Stomach (tissue), 9 donors: ENCODE data around the gene IL17RC. TPM values are rescaled to one million over a fixed set of nuclear protein-coding genes. Genes with fewer than 3 reads are reported as not detected.

Experiments used
- DNase-seq, 2 donors: peaks; one replicate each; pipeline versions ENCODE4 v3.0.0 to v3.0.0-alpha.2; 2013 to 2019
- H3K27ac ChIP-seq, 5 donors: fragments of 200-600 bp in 4 of 5; sonication (generic) in 4 of 5; one replicate each; pipeline ENCODE4 v1.5.1; 2013 to 2019; ENCODE audit warnings: mild to moderate bottlenecking in 1 of 5, moderate library complexity in 1 of 5
- H3K27me3 ChIP-seq, 3 donors: fragments of 200-600 bp; sonication (generic); one replicate each; pipeline ENCODE4 v1.5.1; 2017 to 2019; ENCODE audit warnings: mixed run types in 1 of 3
- H3K36me3 ChIP-seq, 4 donors: fragments of 200-600 bp; sonication (generic); 1 replicate in 3 of 4; 2 replicates in 1 of 4; pipeline ENCODE4 v1.5.1; 2016 to 2019
- H3K4me1 ChIP-seq, 4 donors: fragments of 200-600 bp; sonication (generic); one replicate each; pipeline ENCODE4 v1.5.1; 2016 to 2019
- H3K4me3 ChIP-seq, 4 donors: fragments of 200-600 bp; sonication (generic) in 3 of 4; one replicate each; pipeline ENCODE4 v1.5.1; 2016 to 2019; ENCODE audit warnings: mild to moderate bottlenecking in 1 of 4
- H3K9me3 ChIP-seq, 4 donors: fragments of 200-600 bp; sonication (generic); one replicate each; pipeline ENCODE4 v1.5.1; 2016 to 2019
- CTCF ChIP-seq, 7 experiments: fragments of 450-650 bp in 4 of 7; fragments of 200-600 bp in 3 of 7; sonication (generic) in 3 of 7; IDR thresholded peaks; one replicate each; pipeline ENCODE4 v1.5.1; 2016 to 2019; ENCODE audit warnings: antibody characterized with exemption in 7 of 7, control low read depth in 2 of 7, mild to moderate bottlenecking in 1 of 7
- EP300 ChIP-seq: sonication (generic); formaldehyde crosslinking; IDR thresholded peaks from one replicate; pipeline ENCODE4 v1.6.1; 2017; ENCODE audit warnings: antibody characterized with exemption
- POLR2A ChIP-seq, 4 donors: fragments of 450-650 bp; IDR thresholded peaks; one replicate each; pipeline ENCODE4 v1.6.1; 2016; ENCODE audit warnings: antibody characterized with exemption in 4 of 4, control low read depth in 2 of 4, mild to moderate bottlenecking in 1 of 4, moderate library complexity in 1 of 4
- POLR2AphosphoS5 ChIP-seq, 3 donors: sonication (generic); formaldehyde crosslinking; IDR thresholded peaks; one replicate each; pipeline ENCODE4 v1.6.1; 2016; ENCODE audit warnings: antibody characterized with exemption in 3 of 3
- WGBS, 5 donors: extraction: QIAGEN DNeasy Blood & Tissue Kit in 3 of 5; methylation state at CpG; one replicate each; pipeline versions ENCODE4 v1.1.5 to v1.1.7; 2013 to 2018; 5-methylcytosine and 5-hydroxymethylcytosine counted together
- intact Hi-C: fragments of 100-400 bp; cut with DNase I; formaldehyde crosslinking; loops from one replicate; pipeline ENCODE4 v1.15.1; 2023; ENCODE audit warnings: low total_unique reads
- polyA plus RNA-seq, 3 donors: library from polyadenylated mRNA; stranded (reverse); fragments of 200-250 nt; gene quantifications; one replicate each; pipeline ENCODE4 v1.2.3, GENCODE V29; 2013
- total RNA-seq, 5 donors: library from RNA; depleted of rRNA; stranded (reverse); fragments of >200 nt; gene quantifications; one replicate each; pipeline versions ENCODE4 v1.1.0 to v1.2.3, GENCODE V29; 2014 to 2016
- donor health status: healthy with polysubstance abuse.
- donor health status: Bipolar disorder and iron deficiency.
- donor health status: healthy.

Gene IL17RC
- total and polyA plus RNA-seq, 8 donors: 20.1 to 284 (median 33.1) TPM

GRCh38 chr3:9916346-9916733 lies 558 bp upstream of the IL17RC start:
- 46 to 67% (median 54%) methylated on average over 6 to 7 of the region's 7 CpGs for WGBS, 5 donors

DNA sequence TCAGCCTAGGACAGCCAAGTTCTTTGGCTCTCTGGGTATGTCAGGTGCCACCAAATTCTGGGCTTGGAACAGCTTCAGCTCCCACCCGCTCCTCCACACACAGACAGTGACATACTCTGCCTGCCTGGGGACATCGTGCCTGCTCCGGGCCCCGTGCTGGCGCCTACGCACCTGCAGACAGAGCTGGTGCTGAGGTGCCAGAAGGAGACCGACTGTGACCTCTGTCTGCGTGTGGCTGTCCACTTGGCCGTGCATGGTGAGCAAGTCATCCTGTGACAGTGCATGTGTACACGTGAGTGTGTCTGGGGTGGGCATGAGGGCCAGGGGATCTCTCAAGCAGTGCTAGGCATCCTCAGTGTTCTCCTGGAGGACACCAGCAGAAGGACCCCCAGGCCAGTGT lies 922 bp downstream of the IL17RC start:
- Histone ChIP-seq H3K4me3 (peak overlapping the region; percentile 58 to 68 (median 63)), H3K36me3 (peaks cover 0 to 20% (median 14%) of the 10 kb centered on the region in 4 donors), H3K27ac (peak overlapping the region in 4 of 5 donors; percentile 90 to 94 (median 91)), H3K4me1 (peaks cover 44 to 59% (median 55%) of the 10 kb centered on the region in 4 donors), H3K9me3 (no peaks in the 10 kb centered on the region), H3K27me3 (no peaks in the 10 kb centered on the region)
- intact Hi-C loops: loop anchor here (10.0 kb wide), 1 partner anchor 73 kb away; the partner anchor contains the start of gene RPUSD3
- DNase-seq: no peak
- TF ChIP-seq CTCF (IDR thresholded peaks at IDR 0.05): no peak
- 38 to 79% (median 61%) methylated on average over 3 to 10 of the region's 10 CpGs for WGBS, 5 donors

More at GRCh38 chr3:9916346-9916733, 558 bp upstream of the IL17RC start:
- Histone ChIP-seq H3K27me3 (no peaks in the 10 kb centered on the region), H3K27ac (peak overlapping the region; percentile 28 to 94 (median 90)), H3K36me3 (peaks cover 0 to 23% (median 20%) of the 10 kb centered on the region in 4 donors), H3K4me1 (peaks cover 44 to 74% (median 64%) of the 10 kb centered on the region in 4 donors), H3K4me3 (peak overlapping the region; percentile 58 to 68 (median 63)), H3K9me3 (no peaks in the 10 kb centered on the region)
- TF ChIP-seq CTCF (IDR thresholded peaks at IDR 0.05) (no peak), EP300 (no peak), POLR2AphosphoS5 (IDR thresholded peaks at IDR 0.05) (peak in 1 of 3 donors; percentile 15), POLR2A (IDR thresholded peaks at IDR 0.05) (no peak)
- DNase-seq: peak in 1 of 2 donors; percentile 39
- intact Hi-C loops: loop anchor here (10.0 kb wide), 1 partner anchor 72 kb away; the partner anchor contains the start of gene RPUSD3

DNA sequence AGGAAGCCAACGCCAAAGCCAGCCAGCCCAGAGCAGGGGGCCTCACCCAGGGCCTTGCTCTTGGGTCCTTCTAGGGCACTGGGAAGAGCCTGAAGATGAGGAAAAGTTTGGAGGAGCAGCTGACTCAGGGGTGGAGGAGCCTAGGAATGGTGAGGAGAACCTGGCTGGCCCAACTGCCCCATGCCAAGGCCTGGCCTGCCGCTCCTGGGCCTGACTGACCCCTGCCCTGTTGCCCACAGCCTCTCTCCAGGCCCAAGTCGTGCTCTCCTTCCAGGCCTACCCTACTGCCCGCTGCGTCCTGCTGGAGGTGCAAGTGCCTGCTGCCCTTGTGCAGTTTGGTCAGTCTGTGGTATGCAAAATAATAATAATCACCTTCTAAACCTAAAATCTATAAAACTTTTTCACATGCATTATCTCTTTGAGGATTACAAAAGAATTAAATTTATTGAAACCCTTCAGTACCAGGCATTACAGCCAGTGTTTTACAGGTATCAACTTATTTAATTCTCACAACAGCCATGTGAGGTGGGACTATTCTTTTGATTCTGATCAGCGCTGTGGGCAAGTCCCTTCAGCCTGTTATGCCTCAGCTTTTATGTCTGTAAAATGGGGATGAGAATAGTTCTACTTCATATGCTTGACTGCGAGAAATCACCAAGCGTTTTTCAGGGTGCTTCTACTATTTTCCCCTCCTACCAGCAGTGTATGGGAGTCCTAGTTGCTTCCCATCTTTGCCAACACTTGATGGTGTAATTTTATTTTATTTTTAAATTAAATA lies 1.6 kb downstream of the IL17RC start:
- TF ChIP-seq POLR2A (IDR thresholded peaks at IDR 0.05): no peak
- TF ChIP-seq CTCF (IDR thresholded peaks at IDR 0.05): no peak
- no peak for TF ChIP-seq POLR2AphosphoS5 (IDR thresholded peaks at IDR 0.05)
- no peak for TF ChIP-seq EP300
- Histone ChIP-seq H3K36me3 (peaks cover 0 to 25% (median 18%) of the 10 kb centered on the region in 4 donors), H3K27ac (peak overlapping the region in 3 of 5 donors; percentile 90 to 92 (median 90)), H3K4me3 (peak overlapping the region in 3 of 4 donors; percentile 58 to 68 (median 64)), H3K27me3 (no peaks in the 10 kb centered on the region), H3K4me1 (peaks cover 44 to 53% (median 49%) of the 10 kb centered on the region in 4 donors), H3K9me3 (no peaks in the 10 kb centered on the region)
- no peak for DNase-seq
- intact Hi-C loops: loop anchor here (10.0 kb wide), 1 partner anchor 74 kb away; the partner anchor contains the start of gene RPUSD3
- 91 to 95% (median 94%) methylated on average over 7 to 8 of the region's 8 CpGs for WGBS, 5 donors

GRCh38 chr3:9928158-9928557 lies 11.3 kb downstream of the IL17RC start:
- Histone ChIP-seq H3K36me3 (peaks cover 0 to 73% (median 61%) of the 10 kb centered on the region in 4 donors), H3K27me3 (no peaks in the 10 kb centered on the region), H3K4me3 (no peak overlapping the region), H3K27ac (no peak overlapping the region), H3K4me1 (peaks cover 0 to 17% (median 13%) of the 10 kb centered on the region in 4 donors), H3K9me3 (no peaks in the 10 kb centered on the region)
- intact Hi-C loops: no loop called here
- no peak for TF ChIP-seq CTCF (IDR thresholded peaks at IDR 0.05)
- no peak for TF ChIP-seq EP300
- TF ChIP-seq POLR2A (IDR thresholded peaks at IDR 0.05): no peak
- no peak for TF ChIP-seq POLR2AphosphoS5 (IDR thresholded peaks at IDR 0.05)
- DNase-seq: no peak
- 89 to 96% (median 94%) methylated on average over 23 of the region's 23 CpGs for WGBS, 5 donors
